ENCODE results near the gene TEDC2.
"Not testable (repeated sequence)": the region's sequence is repeated elsewhere in the genome, so short reads cannot be mapped to it uniquely, and the experiment has no call there.

The TEDC2 gene

GRCh38 chr16:2467528-2468232, 7.8 kb downstream of the TEDC2 start:
- DNase-seq = peak; percentile 70

- peak; percentile 61 for DNase-seq
These were observed 8.4 kb downstream of the TEDC2 start for GRCh38 chr16:2468233-2468724.

GRCh38 chr16:2468725-2469398, 9.0 kb downstream of the TEDC2 start:
- DNase-seq = peak; percentile 63

- DNase-seq = peak; percentile 71
These were observed 9.7 kb downstream of the TEDC2 start for GRCh38 chr16:2469399-2470233.

GRCh38 chr16:2470234-2470601, 10.3 kb downstream of the TEDC2 start:
- DNase-seq = peak; percentile 39

GRCh38 chr16:2470603-2471015, 10.7 kb downstream of the TEDC2 start:
- DNase-seq = no peak

GRCh38 chr16:2471016-2471652, 11.2 kb downstream of the TEDC2 start, which contains the start of gene NTN3:
TSS of gene NTN3 (plus strand) at chr16:2471297. CDS start at chr16:2471702, 405 bp downstream.
- DNase-seq = peak; percentile 47

GRCh38 chr16:2471653-2472487, 12.0 kb downstream of the TEDC2 start:
- no peak for DNase-seq

GRCh38 chr16:2472488-2472864, 12.6 kb downstream of the TEDC2 start:
- no peak for DNase-seq

- peak; percentile 40 for DNase-seq
These were observed 13.1 kb downstream of the TEDC2 start for GRCh38 chr16:2472885-2473445.

GRCh38 chr16:2473446-2473926, 13.6 kb downstream of the TEDC2 start:
- DNase-seq = peak; percentile 53

- peak; percentile 87 for DNase-seq
These were observed 14.3 kb downstream of the TEDC2 start for GRCh38 chr16:2473999-2474876.

- peak; percentile 100 for DNase-seq
These were observed 15.0 kb downstream of the TEDC2 start, which contains the start of gene TBC1D24 for GRCh38 chr16:2474877-2475412. TSS of gene TBC1D24 (plus strand) at chr16:2475127. CDS start at chr16:2496149, 21,022 bp downstream.

- peak; percentile 65 for DNase-seq
These were observed 15.8 kb downstream of the TEDC2 start for GRCh38 chr16:2475413-2476344.

- DNase-seq = no peak
These were observed 16.4 kb downstream of the TEDC2 start for GRCh38 chr16:2476345-2476720.

- DNase-seq = no peak
These were observed 16.8 kb downstream of the TEDC2 start for GRCh38 chr16:2476741-2477140.

- DNase-seq = no peak
These were observed 17.4 kb downstream of the TEDC2 start for GRCh38 chr16:2477327-2477726.

GRCh38 chr16:2478279-2478678, 18.4 kb downstream of the TEDC2 start:
- DNase-seq = no peak

- DNase-seq = not testable (repeated sequence)
These were observed 20.1 kb downstream of the TEDC2 start for GRCh38 chr16:2479996-2480395.
